ENCODE measurements around the gene NRIP1.

The NRIP1 gene

GRCh38 chr21:14988760-14989159 is 76.0 kb downstream of the NRIP1 start:
- no peak for DNase-seq (ENCODE audit: insufficient read length)
- TF ChIP-seq TAF1 (IDR thresholded peaks at IDR 0.05; ENCODE audit: borderline replicate concordance, low read depth, low read length) = no peak
- no peak for FAIRE-seq

DNA sequence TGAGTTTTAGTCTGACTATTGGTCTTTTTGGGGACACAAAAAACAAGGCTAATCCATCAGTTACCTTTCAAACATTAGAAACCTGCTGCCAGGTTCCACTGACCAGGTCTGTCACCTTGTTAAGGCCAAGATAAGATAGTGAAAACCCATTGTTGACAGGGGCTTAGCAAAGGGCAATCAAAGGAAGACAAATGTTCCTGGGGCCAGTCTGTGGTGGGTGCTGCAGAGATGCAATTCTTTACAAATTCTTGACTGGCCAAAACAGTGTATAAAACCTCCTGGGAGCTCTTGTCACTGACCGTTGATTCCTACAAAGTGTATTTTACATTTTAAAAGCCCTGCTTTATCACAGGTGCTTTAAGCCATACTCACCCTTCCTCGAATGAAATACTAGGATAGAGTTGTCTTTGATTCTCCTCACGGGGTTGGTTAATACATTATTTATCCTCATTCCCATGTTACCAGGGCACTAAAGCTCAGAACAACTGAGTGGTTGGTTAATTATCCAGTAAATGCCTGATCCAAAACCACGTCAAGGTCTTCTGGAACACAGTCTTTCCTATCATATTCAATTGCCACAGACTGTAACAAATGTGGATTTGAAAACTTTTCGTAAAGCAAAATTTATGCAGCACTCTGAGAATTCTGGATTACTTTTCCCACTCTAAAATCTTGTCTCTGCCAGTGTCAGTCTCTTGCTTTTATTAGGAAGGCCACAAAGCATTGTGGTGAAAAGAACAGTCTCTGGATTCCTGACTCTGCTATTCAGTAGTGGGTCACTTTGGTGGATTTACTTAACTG is 77.2 kb downstream of the NRIP1 start:
- TF ChIP-seq TAF1 (IDR thresholded peaks at IDR 0.05; ENCODE audit: borderline replicate concordance, low read depth, low read length) = no peak
- TF ChIP-seq POLR2A (IDR thresholded peaks at IDR 0.05; ENCODE audit: low read depth, low read length) = no peak
- no peak for TF ChIP-seq POLR2AphosphoS5 (IDR thresholded peaks at IDR 0.05; ENCODE audit: low read depth, low read length)
- FAIRE-seq = no peak
- DNase-seq (ENCODE audit: insufficient read length) = no peak

DNA sequence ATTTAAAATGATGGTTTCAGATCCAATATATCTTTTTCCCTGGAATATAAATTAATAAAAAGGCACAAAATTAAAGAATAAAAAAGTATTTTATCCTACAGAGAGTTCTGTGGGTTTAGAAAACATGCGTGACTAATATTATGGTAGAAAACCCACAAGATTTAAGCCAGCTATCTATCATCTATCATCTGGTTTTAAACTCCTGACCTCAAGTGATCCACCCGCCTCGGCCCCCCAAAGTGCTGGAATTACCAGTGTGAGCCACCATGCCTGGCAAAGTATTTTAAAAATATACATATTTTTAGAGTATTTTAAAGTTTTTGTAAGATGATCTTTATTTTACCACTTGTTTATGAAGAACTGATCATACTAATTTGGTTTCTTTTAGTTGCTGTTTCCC is 79.5 kb downstream of the NRIP1 start:
- no peak for TF ChIP-seq POLR2A (IDR thresholded peaks at IDR 0.05; ENCODE audit: low read depth, low read length)
- TF ChIP-seq POLR2AphosphoS5 (IDR thresholded peaks at IDR 0.05; ENCODE audit: low read depth, low read length) = no peak
- TF ChIP-seq TAF1 (IDR thresholded peaks at IDR 0.05; ENCODE audit: borderline replicate concordance, low read depth, low read length) = no peak
- no peak for DNase-seq (ENCODE audit: insufficient read length)
- no peak for FAIRE-seq

GRCh38 chr21:14982336-14982735 is 82.5 kb downstream of the NRIP1 start:
- no peak for DNase-seq (ENCODE audit: insufficient read length)
- FAIRE-seq = no peak

DNA sequence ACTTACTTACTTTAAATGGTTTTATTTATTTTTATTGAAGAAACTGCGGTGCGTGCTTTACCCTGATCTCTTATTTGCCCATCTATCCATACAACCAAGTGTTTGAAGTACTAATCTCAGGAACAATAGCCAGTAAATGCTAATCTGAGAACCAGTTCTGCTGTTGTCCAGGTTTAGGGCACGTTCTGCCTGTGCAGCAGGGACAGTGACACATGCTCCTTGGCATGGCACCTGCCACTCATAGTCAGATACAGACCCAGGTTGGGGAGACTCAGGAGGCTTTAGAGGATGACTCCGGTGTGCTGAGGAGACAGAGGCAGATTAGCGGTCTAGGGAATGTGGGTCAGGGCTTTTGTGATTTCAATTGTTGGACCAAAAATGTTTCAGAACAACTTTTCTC is 83.6 kb downstream of the NRIP1 start:
- FAIRE-seq = no peak
- TF ChIP-seq POLR2A (IDR thresholded peaks at IDR 0.05; ENCODE audit: low read depth, low read length) (no peak), TAF1 (IDR thresholded peaks at IDR 0.05; ENCODE audit: borderline replicate concordance, low read depth, low read length) (no peak), POLR2AphosphoS5 (IDR thresholded peaks at IDR 0.05; ENCODE audit: low read depth, low read length) (no peak)

More at GRCh38 chr21:14982336-14982735, 82.5 kb downstream of the NRIP1 start:
- TF ChIP-seq TAF1 (IDR thresholded peaks at IDR 0.05; ENCODE audit: borderline replicate concordance, low read depth, low read length) (no peak), POLR2A (IDR thresholded peaks at IDR 0.05; ENCODE audit: low read depth, low read length) (no peak), POLR2AphosphoS5 (IDR thresholded peaks at IDR 0.05; ENCODE audit: low read depth, low read length) (no peak)

DNA sequence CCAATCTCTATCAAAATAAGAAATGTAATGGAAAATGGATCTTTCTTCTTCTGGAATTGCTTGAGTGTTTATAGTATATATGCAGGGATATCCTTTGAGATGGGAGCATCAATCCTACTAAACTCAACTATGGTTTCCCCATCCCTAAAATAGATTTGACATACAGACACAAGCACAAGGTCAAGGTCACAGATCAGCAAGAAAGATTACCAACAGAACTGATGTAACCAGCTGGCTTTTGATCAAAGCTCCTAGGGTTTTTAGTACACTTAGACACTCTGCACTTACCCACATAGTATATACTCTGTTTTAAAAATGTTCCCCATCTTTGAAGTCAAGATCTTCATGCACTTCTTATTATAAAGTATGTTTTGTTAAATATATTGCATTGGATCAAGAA is 85.5 kb downstream of the NRIP1 start:
- DNase-seq (ENCODE audit: insufficient read length) = no peak
- no peak for FAIRE-seq
- TF ChIP-seq POLR2AphosphoS5 (IDR thresholded peaks at IDR 0.05; ENCODE audit: low read depth, low read length) (no peak), TAF1 (IDR thresholded peaks at IDR 0.05; ENCODE audit: borderline replicate concordance, low read depth, low read length) (no peak), POLR2A (IDR thresholded peaks at IDR 0.05; ENCODE audit: low read depth, low read length) (no peak)

More for the DNA sequence above, 83.6 kb downstream of the NRIP1 start:
- no peak for DNase-seq (ENCODE audit: insufficient read length)

- TF ChIP-seq POLR2AphosphoS5 (IDR thresholded peaks at IDR 0.05; ENCODE audit: low read depth, low read length) = no peak
- no peak for TF ChIP-seq POLR2A (IDR thresholded peaks at IDR 0.05; ENCODE audit: low read depth, low read length)
- no peak for TF ChIP-seq TAF1 (IDR thresholded peaks at IDR 0.05; ENCODE audit: borderline replicate concordance, low read depth, low read length)
- DNase-seq (ENCODE audit: insufficient read length) (no peak), FAIRE-seq (no peak)
Observed at GRCh38 chr21:14977814-14978213, 87.0 kb downstream of the NRIP1 start.

- TF ChIP-seq TAF1 (IDR thresholded peaks at IDR 0.05; ENCODE audit: borderline replicate concordance, low read depth, low read length) (no peak), POLR2AphosphoS5 (IDR thresholded peaks at IDR 0.05; ENCODE audit: low read depth, low read length) (no peak), POLR2A (IDR thresholded peaks at IDR 0.05; ENCODE audit: low read depth, low read length) (no peak)
- no peak for DNase-seq (ENCODE audit: insufficient read length)
- FAIRE-seq = no peak
Observed at GRCh38 chr21:14975136-14975919, 89.5 kb downstream of the NRIP1 start.

- DNase-seq (ENCODE audit: insufficient read length) (no peak), FAIRE-seq (no peak)
- no peak for TF ChIP-seq POLR2AphosphoS5 (IDR thresholded peaks at IDR 0.05; ENCODE audit: low read depth, low read length)
- no peak for TF ChIP-seq POLR2A (IDR thresholded peaks at IDR 0.05; ENCODE audit: low read depth, low read length)
- no peak for TF ChIP-seq TAF1 (IDR thresholded peaks at IDR 0.05; ENCODE audit: borderline replicate concordance, low read depth, low read length)
Observed at GRCh38 chr21:14972678-14973077, 92.1 kb downstream of the NRIP1 start.

DNA sequence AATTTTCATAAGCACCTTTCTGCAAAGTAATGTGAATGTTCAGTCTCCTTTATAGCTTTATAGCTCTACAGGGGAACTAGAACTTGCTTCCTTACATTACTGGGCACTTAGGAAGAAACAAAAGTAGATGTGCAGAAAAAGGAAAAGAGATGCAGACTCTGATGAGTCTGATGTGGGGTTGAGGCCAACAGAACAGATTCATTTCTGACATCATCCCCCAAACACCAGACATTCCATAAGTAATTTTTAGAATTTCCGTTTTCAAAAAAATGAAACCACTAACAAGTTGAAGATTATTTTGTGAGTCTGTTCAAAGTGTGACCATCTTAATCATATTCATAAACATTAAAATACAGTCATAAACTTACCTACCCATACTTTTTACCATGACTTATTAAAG is 96.0 kb downstream of the NRIP1 start:
- DNase-seq (ENCODE audit: insufficient read length) = no peak
- no peak for FAIRE-seq
- TF ChIP-seq TAF1 (IDR thresholded peaks at IDR 0.05; ENCODE audit: borderline replicate concordance, low read depth, low read length) (no peak), POLR2A (IDR thresholded peaks at IDR 0.05; ENCODE audit: low read depth, low read length) (no peak), POLR2AphosphoS5 (IDR thresholded peaks at IDR 0.05; ENCODE audit: low read depth, low read length) (no peak)

DNA sequence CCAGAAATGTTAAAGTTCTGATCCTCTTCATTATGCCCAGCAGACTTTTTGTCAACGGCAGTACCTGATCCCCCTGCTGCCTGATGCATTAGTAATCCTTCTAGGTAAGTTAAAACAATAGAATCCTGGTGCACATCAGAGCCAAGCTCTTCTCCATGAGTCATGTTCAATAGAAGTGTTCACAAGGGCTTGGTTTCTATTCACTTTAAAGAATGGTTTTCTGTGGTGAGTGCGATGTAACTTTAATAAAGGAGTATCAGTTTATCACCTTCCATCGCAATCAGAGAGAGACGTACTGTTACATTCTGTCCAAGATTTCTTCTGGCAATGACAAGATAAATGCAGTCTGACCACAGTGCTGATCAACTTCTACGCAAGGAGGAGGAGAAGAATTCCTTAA is 96.8 kb downstream of the NRIP1 start:
- TF ChIP-seq TAF1 (IDR thresholded peaks at IDR 0.05; ENCODE audit: borderline replicate concordance, low read depth, low read length) (no peak), POLR2A (IDR thresholded peaks at IDR 0.05; ENCODE audit: low read depth, low read length) (no peak), POLR2AphosphoS5 (IDR thresholded peaks at IDR 0.05; ENCODE audit: low read depth, low read length) (no peak)
- DNase-seq (ENCODE audit: insufficient read length) (no peak), FAIRE-seq (no peak)

DNA sequence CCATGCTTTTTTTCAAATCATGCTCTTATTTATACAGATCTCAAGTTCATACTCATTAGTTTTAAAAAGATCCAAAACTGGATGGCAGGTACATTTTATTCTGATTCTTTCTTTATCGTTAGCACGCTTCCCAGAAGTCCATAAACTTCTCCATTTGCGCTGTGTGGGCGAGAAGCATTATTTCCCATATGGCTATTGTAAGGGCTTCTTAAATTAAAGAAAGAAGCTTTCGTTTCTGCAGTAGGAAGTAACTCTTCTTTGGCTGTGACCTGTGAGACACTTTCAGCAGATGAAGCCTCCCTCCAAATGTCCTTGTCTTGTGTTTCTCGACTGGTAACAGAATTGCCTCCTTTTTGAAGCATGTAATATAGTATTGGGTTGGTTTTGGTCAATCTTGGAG is 100.2 kb downstream of the NRIP1 start:
- DNase-seq (ENCODE audit: insufficient read length) (no peak), FAIRE-seq (no peak)
- TF ChIP-seq POLR2A (IDR thresholded peaks at IDR 0.05; ENCODE audit: low read depth, low read length) = no peak
- TF ChIP-seq TAF1 (IDR thresholded peaks at IDR 0.05; ENCODE audit: borderline replicate concordance, low read depth, low read length) = no peak
- TF ChIP-seq POLR2AphosphoS5 (IDR thresholded peaks at IDR 0.05; ENCODE audit: low read depth, low read length) = no peak

Measured in GM12892 (cell line).